COLO668 (cell line): ENCODE measurements around the gene SH2D7.

ENCODE experiments used
- DNase-seq: peaks from one replicate; lab custom pipeline; 2025; ENCODE audit not compliant: unreplicated experiment; lab: John Stamatoyannopoulos, UW

The SH2D7 gene

GRCh38 chr15:78077053-78077870, 15.1 kb upstream of the SH2D7 start, which contains the start of gene TBC1D2B:
Gene TBC1D2B (minus strand): TSS chr15:78077711. CDS start chr15:78077652, 59 bp downstream.
- peak; percentile 75 for DNase-seq

- peak; percentile 14 for DNase-seq
Observed at GRCh38 chr15:78077871-78078210, 14.5 kb upstream of the SH2D7 start.

GRCh38 chr15:78079298-78080087, 12.9 kb upstream of the SH2D7 start:
- no peak for DNase-seq

GRCh38 chr15:78080088-78080460, 12.3 kb upstream of the SH2D7 start:
- no peak for DNase-seq

GRCh38 chr15:78082106-78082742, 10.1 kb upstream of the SH2D7 start:
- DNase-seq, result no peak

- no peak for DNase-seq
Observed at GRCh38 chr15:78082743-78083110, 9.6 kb upstream of the SH2D7 start.

GRCh38 chr15:78083186-78083585, 9.2 kb upstream of the SH2D7 start:
- no peak for DNase-seq

GRCh38 chr15:78083687-78084448, 8.5 kb upstream of the SH2D7 start:
- no peak for DNase-seq

GRCh38 chr15:78084449-78084750, 8.0 kb upstream of the SH2D7 start:
- DNase-seq, result no peak

GRCh38 chr15:78085928-78086327, 6.4 kb upstream of the SH2D7 start:
- DNase-seq, result no peak

GRCh38 chr15:78087951-78088772, 4.2 kb upstream of the SH2D7 start:
- DNase-seq, result no peak

GRCh38 chr15:78088773-78089080, 3.6 kb upstream of the SH2D7 start:
- no peak for DNase-seq

GRCh38 chr15:78090422-78091063, 1.8 kb upstream of the SH2D7 start:
- DNase-seq, result no peak

GRCh38 chr15:78093242-78094020, 1.1 kb downstream of the SH2D7 start:
- DNase-seq, result no peak

GRCh38 chr15:78097667-78098066, 5.3 kb downstream of the SH2D7 start:
- DNase-seq, result no peak

GRCh38 chr15:78098131-78098755, 5.9 kb downstream of the SH2D7 start:
- DNase-seq, result no peak

- DNase-seq, result no peak
Observed at GRCh38 chr15:78100886-78101285, 8.5 kb downstream of the SH2D7 start.

GRCh38 chr15:78101423-78102105, 9.2 kb downstream of the SH2D7 start:
- DNase-seq, result no peak
